BLaER1 (cell line): ENCODE data around the gene MAP6.
"Not testable (repeated sequence)": the region's sequence is repeated elsewhere in the genome, so short reads cannot be mapped to it uniquely, and the experiment has no call there.

Experiments used
- H3K27ac ChIP-seq: shearing (Covaris generic); formaldehyde crosslinking; 2 replicates; pipeline ENCODE4 v1.8.1; 2022
- H3K27me3 ChIP-seq: shearing (Covaris generic); formaldehyde crosslinking; 2 replicates; pipeline ENCODE4 v1.8.1; 2022
- H3K36me3 ChIP-seq: shearing (Covaris generic); formaldehyde crosslinking; 2 replicates; pipeline ENCODE4 v1.8.1; 2022
- H3K4me1 ChIP-seq: shearing (Covaris generic); formaldehyde crosslinking; 2 replicates; pipeline ENCODE4 v1.8.1; 2022
- H3K4me2 ChIP-seq: shearing (Covaris generic); formaldehyde crosslinking; 2 replicates; pipeline ENCODE4 v1.8.1; 2022
- H3K4me3 ChIP-seq: shearing (Covaris generic); formaldehyde crosslinking; 2 replicates; pipeline ENCODE4 v1.8.1; 2022
- H3K9ac ChIP-seq: shearing (Covaris generic); formaldehyde crosslinking; 2 replicates; pipeline ENCODE4 v1.8.1; 2022
- H3K9me3 ChIP-seq: shearing (Covaris generic); formaldehyde crosslinking; 2 replicates; pipeline ENCODE4 v1.8.1; 2022
- H4K20me1 ChIP-seq: shearing (Covaris generic); formaldehyde crosslinking; 2 replicates; pipeline ENCODE4 v1.8.1; 2022
- Cebpa-rat ChIP-seq: shearing (Covaris generic); IDR thresholded peaks from 2 replicates; pipeline ENCODE4 v1.8.1; 2022

The MAP6 gene

DNA sequence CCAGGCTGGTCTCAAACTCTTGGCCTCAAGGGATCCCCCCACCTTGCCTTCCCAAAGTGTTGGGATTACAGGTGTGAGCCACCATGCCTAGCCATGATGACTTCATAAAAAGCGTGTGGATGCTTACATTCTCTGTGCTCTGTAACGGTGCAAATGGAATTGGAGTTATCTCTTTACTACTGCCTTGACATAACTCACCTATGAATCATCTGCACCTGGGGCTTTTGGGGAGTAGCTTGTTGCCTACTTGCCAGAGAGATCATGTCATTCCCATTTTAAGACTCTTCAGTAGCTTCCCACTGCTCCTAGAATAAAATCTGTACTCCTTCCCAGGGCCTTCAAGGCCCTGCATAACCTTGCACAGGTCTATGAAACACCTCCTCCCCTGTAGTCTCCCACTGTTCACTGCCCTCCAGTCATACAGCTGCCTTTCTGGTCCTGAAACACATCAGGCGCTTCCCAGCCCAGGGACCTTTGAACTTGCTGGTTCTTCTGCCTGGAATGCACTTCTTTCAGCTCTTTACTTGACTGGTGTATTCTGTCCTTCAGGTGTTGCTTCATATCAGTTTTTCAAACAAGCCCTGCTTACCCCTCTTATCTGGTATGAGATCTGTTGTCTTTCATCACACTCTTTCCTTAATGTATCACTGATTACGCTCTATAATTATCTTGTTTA, 29.2 kb upstream of the MAP6 start:
- TF ChIP-seq Cebpa-rat: no peak
- no peaks in the 10 kb centered on the region for H4K20me1 ChIP-seq
- H3K4me2 ChIP-seq: no peak overlapping the region
- H3K9ac ChIP-seq: no peak overlapping the region
- no peaks in the 10 kb centered on the region for H3K36me3 ChIP-seq
- no peak overlapping the region for H3K4me3 ChIP-seq
- H3K27me3 ChIP-seq: no peaks in the 10 kb centered on the region
- no peaks in the 10 kb centered on the region for H3K4me1 ChIP-seq
- no peak overlapping the region for H3K27ac ChIP-seq
- no peaks in the 10 kb centered on the region; the same call in 1 of the 2 replicates for H3K9me3 ChIP-seq

DNA sequence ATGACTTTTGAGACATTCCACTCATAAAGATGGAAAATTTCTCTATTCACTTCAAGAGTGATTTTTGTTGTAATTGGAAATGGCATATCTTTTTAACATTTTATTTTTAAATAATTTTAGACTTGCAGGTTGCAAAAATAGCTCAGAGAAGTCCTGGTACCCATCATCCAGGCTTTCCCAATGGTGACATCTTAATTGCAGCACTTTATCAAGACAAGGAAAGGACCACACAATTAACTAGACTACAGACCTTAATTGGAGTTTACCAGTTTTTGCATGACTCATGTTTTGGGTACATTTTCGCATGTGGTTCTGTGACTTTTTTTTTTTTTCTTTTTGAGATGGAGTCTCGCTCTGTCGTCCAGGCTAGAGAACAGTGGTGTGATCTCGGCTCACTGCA, 23.0 kb upstream of the MAP6 start:
- Histone ChIP-seq H3K9me3 (no peaks in the 10 kb centered on the region; the same call in 1 of the 2 replicates), H4K20me1 (no peaks in the 10 kb centered on the region), H3K9ac (no peak overlapping the region), H3K36me3 (no peaks in the 10 kb centered on the region), H3K4me2 (no peak overlapping the region), H3K27me3 (no peaks in the 10 kb centered on the region), H3K4me1 (no peaks in the 10 kb centered on the region), H3K4me3 (no peak overlapping the region), H3K27ac (no peak overlapping the region)
- TF ChIP-seq Cebpa-rat: no peak

DNA sequence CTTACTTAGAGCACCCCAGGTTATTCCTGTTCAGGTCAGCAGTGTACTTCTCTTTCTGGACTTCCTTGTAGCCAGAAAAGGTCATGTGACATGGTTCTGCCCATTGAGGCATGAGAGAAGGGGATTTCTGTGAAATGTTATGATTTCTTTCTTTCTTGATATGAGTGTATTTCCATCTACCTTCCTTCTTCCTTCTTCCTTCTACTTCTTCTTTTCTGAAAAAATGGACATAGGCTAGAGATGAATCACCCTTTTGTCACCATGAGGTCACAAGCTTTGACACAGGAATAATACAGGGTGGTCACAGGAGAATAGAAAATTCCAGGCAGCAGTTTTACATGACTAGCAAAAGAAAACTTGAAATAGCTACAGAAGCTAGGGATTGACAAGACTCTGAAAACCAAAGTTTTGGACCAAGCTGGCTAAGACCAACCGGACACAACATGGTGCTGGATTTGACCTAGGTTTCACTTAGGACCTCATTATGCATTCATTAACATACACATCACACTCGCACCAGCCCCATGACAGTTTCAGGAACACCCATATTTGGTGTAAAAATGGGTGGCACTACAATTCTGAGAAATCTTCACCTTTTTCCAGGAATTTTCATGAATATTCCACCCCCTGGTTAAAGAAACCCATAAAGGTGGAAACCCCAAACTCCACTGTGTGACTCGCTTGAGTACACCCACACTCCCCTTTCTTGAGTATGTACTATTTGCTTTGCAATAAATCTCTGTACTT, 21.2 kb upstream of the MAP6 start:
- H3K27ac ChIP-seq: no peak overlapping the region
- H3K9ac ChIP-seq: no peak overlapping the region
- H3K4me2 ChIP-seq: no peak overlapping the region

DNA sequence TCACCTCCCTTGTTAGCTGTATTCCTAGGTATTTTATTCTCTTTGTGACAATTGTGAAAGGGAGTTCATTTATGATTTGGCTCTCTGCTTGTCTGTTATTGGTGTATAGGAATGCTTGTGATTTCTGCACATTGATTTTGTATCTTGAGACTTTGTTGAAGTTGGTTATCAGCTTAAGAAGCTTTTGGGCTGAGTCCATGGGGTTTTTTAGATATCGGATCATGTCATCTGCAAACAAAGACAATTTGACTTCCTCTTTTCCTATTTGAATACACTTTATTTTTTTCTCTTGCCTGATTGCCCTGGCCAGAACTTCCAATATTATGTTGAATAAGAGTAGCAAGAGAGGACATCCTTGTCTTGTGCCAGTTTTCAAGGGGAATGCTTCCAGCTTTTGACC, 15.0 kb upstream of the MAP6 start:
- H3K4me1 ChIP-seq, H3K36me3 ChIP-seq, H3K27me3 ChIP-seq, H3K4me2 ChIP-seq, H4K20me1 ChIP-seq, H3K27ac ChIP-seq, H3K4me3 ChIP-seq, H3K9ac ChIP-seq: not testable (repeated sequence)
- H3K9me3 ChIP-seq: peaks cover 31% of the 10 kb centered on the region

More for the DNA sequence above, 21.2 kb upstream of the MAP6 start:
- no peak for TF ChIP-seq Cebpa-rat
- Histone ChIP-seq H3K27me3 (no peaks in the 10 kb centered on the region), H3K9me3 (peaks cover 15% of the 10 kb centered on the region), H4K20me1 (no peaks in the 10 kb centered on the region), H3K36me3 (no peaks in the 10 kb centered on the region), H3K4me3 (no peak overlapping the region), H3K4me1 (no peaks in the 10 kb centered on the region)

DNA sequence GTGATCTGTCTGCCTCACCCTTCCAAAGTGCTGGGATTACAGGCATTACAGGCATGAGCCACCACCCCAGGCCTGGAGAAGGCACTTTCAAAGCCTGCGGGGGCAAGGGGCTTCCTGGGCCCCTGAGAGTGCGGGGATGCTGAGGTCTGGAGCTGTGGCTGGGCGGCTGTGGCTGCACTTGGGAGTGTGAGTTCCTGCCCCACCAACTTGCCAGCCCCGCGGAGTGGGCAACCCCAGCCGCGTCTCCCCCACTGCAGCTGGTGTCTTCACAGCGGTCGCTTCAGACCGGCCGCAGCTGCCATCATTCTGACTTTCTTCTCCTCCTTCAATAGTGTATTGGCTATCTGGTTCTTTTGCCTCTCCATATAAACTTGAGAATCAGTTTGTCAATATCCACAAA, 10.7 kb upstream of the MAP6 start:
- H3K9ac ChIP-seq: no peak overlapping the region
- H3K4me2 ChIP-seq: no peak overlapping the region
- no peak overlapping the region for H3K4me3 ChIP-seq
- TF ChIP-seq Cebpa-rat: no peak
- H3K4me1 ChIP-seq: no peaks in the 10 kb centered on the region
- H4K20me1 ChIP-seq: no peaks in the 10 kb centered on the region
- no peaks in the 10 kb centered on the region for H3K27me3 ChIP-seq
- no peak overlapping the region for H3K27ac ChIP-seq
- H3K9me3 ChIP-seq: peaks cover 12% of the 10 kb centered on the region
- no peaks in the 10 kb centered on the region for H3K36me3 ChIP-seq

DNA sequence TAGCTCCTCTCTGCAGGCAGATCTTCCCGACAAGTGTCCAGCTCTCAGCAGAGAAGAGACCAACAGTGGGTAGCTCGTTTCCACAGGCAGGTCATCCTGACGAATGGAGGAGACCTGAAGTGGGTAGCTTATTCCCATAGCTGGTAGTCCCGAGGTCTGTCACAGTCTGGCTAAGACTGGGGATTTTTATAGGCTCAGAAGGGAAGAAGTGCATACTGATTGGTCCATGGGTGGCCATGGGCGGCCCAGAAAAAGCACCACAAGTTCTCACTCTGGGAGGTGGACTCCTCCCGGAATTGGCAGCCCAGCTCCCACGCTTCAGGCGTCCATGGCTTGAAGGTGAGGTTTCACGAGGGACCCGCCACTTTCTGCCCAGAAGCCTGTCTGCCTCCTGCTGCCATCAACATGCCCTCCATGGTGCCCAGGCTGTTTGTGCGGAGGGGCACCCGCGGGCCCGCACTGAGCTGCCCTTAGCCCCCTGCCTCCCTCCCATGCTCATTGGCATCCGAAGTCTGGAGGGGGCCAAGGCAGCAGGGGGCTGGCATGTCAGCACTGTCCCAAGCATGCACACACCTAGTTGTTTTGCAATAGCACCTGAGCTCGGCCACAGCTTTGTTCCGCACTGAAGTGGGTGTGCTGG, 9.9 kb upstream of the MAP6 start:
- H3K4me1 ChIP-seq: no peaks in the 10 kb centered on the region
- no peak for TF ChIP-seq Cebpa-rat
- no peak overlapping the region for H3K9ac ChIP-seq
- no peaks in the 10 kb centered on the region for H3K36me3 ChIP-seq
- no peaks in the 10 kb centered on the region for H3K27me3 ChIP-seq
- H3K9me3 ChIP-seq: peaks cover 15% of the 10 kb centered on the region
- H3K27ac ChIP-seq: no peak overlapping the region
- H3K4me3 ChIP-seq: no peak overlapping the region
- no peak overlapping the region for H3K4me2 ChIP-seq
- H4K20me1 ChIP-seq: no peaks in the 10 kb centered on the region

DNA sequence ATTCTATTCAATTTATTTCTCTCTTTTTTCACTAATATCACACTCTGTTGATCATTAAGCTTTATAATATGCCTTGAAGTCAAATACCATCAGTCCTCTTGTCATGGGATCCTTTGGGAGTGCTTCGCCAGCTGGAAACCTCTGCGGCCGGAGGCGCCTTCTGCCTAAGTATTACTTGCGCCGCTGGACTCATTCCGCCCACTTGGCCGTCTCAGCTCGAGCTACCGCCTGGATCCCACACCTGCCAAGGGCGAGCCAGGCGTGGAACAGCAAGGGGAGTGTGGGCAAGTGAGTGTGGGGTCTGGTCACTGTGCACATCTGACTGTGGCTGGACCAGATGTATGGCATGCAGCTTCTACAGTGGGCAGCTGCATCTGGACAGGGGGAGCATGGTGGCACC, 9.1 kb upstream of the MAP6 start:
- no peaks in the 10 kb centered on the region for H3K36me3 ChIP-seq
- H3K4me3 ChIP-seq: no peak overlapping the region
- H3K27me3 ChIP-seq: no peaks in the 10 kb centered on the region
- H3K4me1 ChIP-seq: no peaks in the 10 kb centered on the region
- no peak overlapping the region for H3K4me2 ChIP-seq
- no peaks in the 10 kb centered on the region for H4K20me1 ChIP-seq
- no peak overlapping the region for H3K27ac ChIP-seq
- H3K9me3 ChIP-seq: peaks cover 17% of the 10 kb centered on the region
- no peak overlapping the region for H3K9ac ChIP-seq
- TF ChIP-seq Cebpa-rat: no peak

DNA sequence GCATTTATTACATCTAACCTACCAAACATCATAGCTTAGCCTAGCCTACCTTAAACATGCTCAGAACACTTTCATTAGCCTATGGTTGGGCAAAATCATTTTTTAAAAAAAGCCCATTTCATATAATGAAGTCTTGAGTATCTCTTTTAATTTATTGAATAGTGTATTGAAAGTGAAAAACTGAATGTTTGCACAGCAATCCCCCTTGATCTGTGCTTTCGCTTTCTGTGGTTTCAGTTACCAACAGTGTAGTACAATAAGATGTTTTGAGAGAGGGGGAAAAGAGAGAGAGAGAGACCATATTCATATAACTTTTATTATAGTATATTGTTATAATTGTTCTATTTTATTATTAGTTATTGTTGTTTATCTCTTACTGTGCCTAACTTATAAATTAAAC, 8.4 kb upstream of the MAP6 start:
- no peak overlapping the region for H3K4me3 ChIP-seq
- no peaks in the 10 kb centered on the region for H3K27me3 ChIP-seq
- TF ChIP-seq Cebpa-rat: no peak
- peaks cover 16% of the 10 kb centered on the region for H3K9me3 ChIP-seq
- H4K20me1 ChIP-seq: no peaks in the 10 kb centered on the region
- no peak overlapping the region for H3K4me2 ChIP-seq
- no peak overlapping the region for H3K27ac ChIP-seq
- no peaks in the 10 kb centered on the region for H3K4me1 ChIP-seq
- no peak overlapping the region for H3K9ac ChIP-seq
- H3K36me3 ChIP-seq: no peaks in the 10 kb centered on the region

DNA sequence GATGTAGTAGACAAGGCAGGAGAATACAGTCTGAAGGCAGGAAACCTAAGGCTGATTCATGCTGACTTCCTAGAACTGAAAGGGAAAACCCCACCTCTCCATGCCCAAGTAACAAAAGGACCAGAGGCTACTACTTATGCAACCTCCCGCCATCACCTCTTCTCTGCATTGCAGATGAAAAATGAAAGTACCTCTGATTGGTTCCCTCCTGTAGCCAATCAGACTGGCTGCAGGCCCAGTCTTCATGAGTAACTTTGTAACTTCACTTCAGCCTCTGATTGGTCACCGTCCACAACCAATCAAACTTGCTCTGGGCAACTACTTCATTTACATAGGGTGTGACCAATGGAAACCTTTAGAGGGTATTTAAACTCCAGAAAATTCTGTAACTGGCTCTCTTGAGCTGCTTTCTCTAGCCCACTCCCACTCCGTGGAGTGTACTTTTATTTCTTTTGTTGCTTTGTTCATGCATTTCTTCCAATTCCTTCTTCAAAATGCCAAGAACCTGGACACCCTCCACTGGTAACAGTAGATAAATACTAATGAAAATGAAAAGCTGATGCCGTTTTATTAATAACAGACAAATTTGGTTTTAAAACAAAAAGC, 5.2 kb upstream of the MAP6 start:
- Histone ChIP-seq H3K27ac (no peak overlapping the region), H3K27me3 (peaks cover 24% of the 10 kb centered on the region), H3K9ac (no peak overlapping the region), H4K20me1 (peaks cover 8% of the 10 kb centered on the region; the same call in 1 of the 2 replicates), H3K36me3 (no peaks in the 10 kb centered on the region), H3K4me3 (no peak overlapping the region), H3K9me3 (peaks cover 13% of the 10 kb centered on the region; the same call in 1 of the 2 replicates), H3K4me2 (no peak overlapping the region), H3K4me1 (peaks cover 1% of the 10 kb centered on the region)
- TF ChIP-seq Cebpa-rat: no peak
